HL-60 (cell line): ENCODE data around the gene PKIB.

ENCODE experiments used
- DNase-seq, 2 experiments: peaks; one replicate each; pipeline ENCODE4 v3.0.0-alpha.2; 2010 to 2020; ENCODE audit warnings: low read depth in 1 of 2, low spot score in 1 of 2
- H3K27ac ChIP-seq: fragments of 250-450 bp; sonication (Bioruptor Pico); replicated peaks from 2 replicates; pipeline ENCODE4 v1.5.1; 2020; ENCODE audit warnings: mild to moderate bottlenecking, moderate library complexity
- H3K27me3 ChIP-seq: fragments of 250-450 bp; sonication (Bioruptor Pico); 2 replicates; pipeline ENCODE4 v1.5.1; 2021; ENCODE audit warnings: mild to moderate bottlenecking, moderate library complexity; ENCODE audit not compliant: insufficient read depth, poor library complexity, severe bottlenecking
- H3K4me3 ChIP-seq: replicated peaks from 2 replicates; pipeline ENCODE4 v1.5.1; 2011; ENCODE audit warnings: mild to moderate bottlenecking, control low read depth, low read length; ENCODE audit not compliant: insufficient read depth
- CTCF ChIP-seq: IDR thresholded peaks from one replicate; pipeline ENCODE4 v1.5.1; 2011; ENCODE audit warnings: low read length, control low read depth, inconsistent platforms; ENCODE audit not compliant: insufficient read depth
- GABPA ChIP-seq: IDR thresholded peaks from 2 replicates; pipeline ENCODE4 v1.6.1; 2012; ENCODE audit warnings: low read depth
- POLR2AphosphoS5 ChIP-seq: IDR thresholded peaks from 2 replicates; pipeline ENCODE4 v1.6.1; 2012; ENCODE audit warnings: low read depth
- REST ChIP-seq: IDR thresholded peaks from 2 replicates; pipeline ENCODE4 v1.6.1; 2012; ENCODE audit warnings: low read depth; ENCODE audit not compliant: insufficient replicate concordance
- SPI1 ChIP-seq: IDR thresholded peaks from 2 replicates; pipeline ENCODE4 v1.6.1; 2012; ENCODE audit warnings: low read depth, mild to moderate bottlenecking, borderline replicate concordance

The PKIB gene

GRCh38 chr6:122653094-122653493, 42.9 kb downstream of the PKIB start:
- H3K27me3 ChIP-seq, result no peaks in the 10 kb centered on the region
- H3K27ac ChIP-seq, result no peak overlapping the region
- no peak overlapping the region for H3K4me3 ChIP-seq
- TF ChIP-seq REST, result no peak
- TF ChIP-seq CTCF, result no peak
- TF ChIP-seq POLR2AphosphoS5, result no peak
- no peak for TF ChIP-seq SPI1
- no peak for TF ChIP-seq GABPA
- DNase-seq, result no peak

GRCh38 chr6:122654012-122654411, 43.8 kb downstream of the PKIB start:
- DNase-seq, result no peak
- no peak for TF ChIP-seq CTCF
- no peak for TF ChIP-seq SPI1
- no peak for TF ChIP-seq GABPA
- no peak for TF ChIP-seq POLR2AphosphoS5
- TF ChIP-seq REST, result no peak
- H3K4me3 ChIP-seq, result no peak overlapping the region
- H3K27me3 ChIP-seq, result no peaks in the 10 kb centered on the region
- H3K27ac ChIP-seq, result no peak overlapping the region

- TF ChIP-seq SPI1 (no peak), GABPA (no peak), POLR2AphosphoS5 (no peak), CTCF (no peak), REST (no peak)
- no peak overlapping the region for H3K27ac ChIP-seq
- H3K27me3 ChIP-seq, result no peaks in the 10 kb centered on the region
- DNase-seq, result no peak
- H3K4me3 ChIP-seq, result no peak overlapping the region
Measured at GRCh38 chr6:122657601-122658000, 47.4 kb downstream of the PKIB start.
